ENCODE data around the gene DOK7.

DNA sequence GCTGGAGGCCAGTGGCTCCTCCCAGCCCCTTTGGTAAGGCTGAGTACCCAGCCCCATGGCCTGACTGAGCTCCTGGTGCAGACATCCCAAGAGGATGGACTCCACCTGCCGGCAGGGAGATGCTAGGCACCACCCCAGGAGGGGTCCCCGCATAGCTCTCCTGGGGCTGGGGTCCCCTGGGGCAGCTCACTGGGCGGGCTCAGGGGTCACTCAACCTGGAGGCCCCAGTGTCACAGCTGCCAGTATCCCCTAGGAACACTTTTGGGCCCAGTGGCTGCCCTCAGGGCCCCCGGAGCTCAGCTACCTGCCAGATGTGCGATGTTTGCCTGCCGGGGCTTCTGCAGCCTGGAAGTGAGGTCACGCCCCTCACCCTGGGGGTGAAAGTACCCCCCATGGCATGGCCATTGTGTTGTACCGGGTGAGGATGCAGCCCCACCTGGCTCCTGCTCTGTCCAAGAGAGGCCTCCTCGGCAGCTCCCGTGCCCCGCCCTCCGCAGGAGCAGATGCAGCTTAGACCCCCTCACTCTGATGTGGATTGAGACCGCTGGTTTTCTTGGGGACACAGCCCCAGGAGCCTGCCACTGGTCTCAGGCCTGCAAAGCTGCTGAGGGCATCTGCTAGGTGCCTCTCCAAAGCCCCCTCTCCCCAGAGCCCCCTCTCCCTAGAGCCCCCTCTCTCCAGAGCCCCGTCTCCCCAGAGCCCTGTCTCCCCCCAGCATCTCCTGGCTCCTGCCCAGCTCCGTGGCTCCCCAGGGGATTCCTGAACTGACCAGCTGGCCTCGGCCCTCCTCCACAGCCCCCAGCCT is 28.0 kb upstream of the DOK7 start:
- no peak for TF ChIP-seq POLR2A (IDR thresholded peaks at IDR 0.05)
- TF ChIP-seq, protein P1, sequence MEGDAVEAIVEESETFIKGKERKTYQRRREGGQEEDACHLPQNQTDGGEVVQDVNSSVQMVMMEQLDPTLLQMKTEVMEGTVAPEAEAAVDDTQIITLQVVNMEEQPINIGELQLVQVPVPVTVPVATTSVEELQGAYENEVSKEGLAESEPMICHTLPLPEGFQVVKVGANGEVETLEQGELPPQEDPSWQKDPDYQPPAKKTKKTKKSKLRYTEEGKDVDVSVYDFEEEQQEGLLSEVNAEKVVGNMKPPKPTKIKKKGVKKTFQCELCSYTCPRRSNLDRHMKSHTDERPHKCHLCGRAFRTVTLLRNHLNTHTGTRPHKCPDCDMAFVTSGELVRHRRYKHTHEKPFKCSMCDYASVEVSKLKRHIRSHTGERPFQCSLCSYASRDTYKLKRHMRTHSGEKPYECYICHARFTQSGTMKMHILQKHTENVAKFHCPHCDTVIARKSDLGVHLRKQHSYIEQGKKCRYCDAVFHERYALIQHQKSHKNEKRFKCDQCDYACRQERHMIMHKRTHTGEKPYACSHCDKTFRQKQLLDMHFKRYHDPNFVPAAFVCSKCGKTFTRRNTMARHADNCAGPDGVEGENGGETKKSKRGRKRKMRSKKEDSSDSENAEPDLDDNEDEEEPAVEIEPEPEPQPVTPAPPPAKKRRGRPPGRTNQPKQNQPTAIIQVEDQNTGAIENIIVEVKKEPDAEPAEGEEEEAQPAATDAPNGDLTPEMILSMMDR (IDR thresholded peaks at IDR 0.05), result no peak
